ENCODE measurements around the gene ADK.
"Not testable (repeated sequence)": the region's sequence is repeated elsewhere in the genome, so short reads cannot be mapped to it uniquely, and the experiment has no call there.

Gene ADK

DNA sequence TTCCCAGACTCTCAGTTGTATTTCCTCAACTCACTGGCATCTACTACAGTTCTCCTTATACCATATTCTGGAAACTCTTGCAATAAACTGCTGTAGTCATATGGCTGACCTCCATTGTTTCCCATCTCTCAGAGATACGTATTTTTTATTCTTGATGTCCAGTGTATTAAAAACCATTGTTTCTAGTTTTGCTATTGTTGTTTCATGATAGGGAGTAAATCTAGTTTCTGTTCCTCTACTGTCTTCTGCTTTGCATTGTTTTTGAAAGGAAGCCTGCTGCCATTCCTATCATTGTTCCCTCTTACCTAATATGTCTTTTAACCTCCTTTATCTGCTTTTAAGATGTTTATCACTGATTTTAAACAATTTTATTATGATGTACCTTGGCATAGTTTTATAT, 255.0 kb downstream of the ADK start:
- in situ Hi-C loops (cut with MboI; ENCODE audit: low sequenced_read_pairs) = no loop called here

DNA sequence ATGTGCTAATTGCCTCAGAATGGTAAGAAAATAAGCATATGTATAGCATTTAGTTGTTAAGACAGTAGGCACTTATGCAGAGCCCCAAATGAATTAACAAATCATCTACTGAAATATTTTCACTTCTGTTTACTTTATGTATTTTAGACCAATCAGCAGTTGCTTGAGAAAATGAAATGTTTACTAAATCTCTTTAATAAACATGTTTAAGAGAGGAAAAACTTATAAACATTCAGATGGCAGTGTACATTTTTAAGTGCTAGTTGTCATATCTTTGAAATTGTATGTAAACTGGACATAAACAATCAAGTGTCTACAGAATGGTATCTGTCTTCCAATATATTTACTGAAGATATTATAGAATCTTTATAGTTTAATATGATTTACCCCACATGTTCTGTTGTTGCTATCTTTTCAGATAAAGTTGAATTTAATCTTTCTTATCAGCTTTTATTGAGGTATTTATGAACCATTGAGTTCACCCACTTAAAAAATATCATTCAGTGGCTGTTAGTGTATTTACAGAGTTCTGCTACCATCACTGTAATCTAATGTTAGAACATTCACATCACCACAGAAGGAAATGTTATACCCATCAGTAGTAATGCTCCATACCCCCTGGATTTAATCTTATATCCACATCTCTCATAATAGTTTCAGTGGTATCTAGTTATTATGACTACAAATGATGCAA, 264.3 kb downstream of the ADK start:
- in situ Hi-C loops (cut with MboI; ENCODE audit: low sequenced_read_pairs) = no loop called here

DNA sequence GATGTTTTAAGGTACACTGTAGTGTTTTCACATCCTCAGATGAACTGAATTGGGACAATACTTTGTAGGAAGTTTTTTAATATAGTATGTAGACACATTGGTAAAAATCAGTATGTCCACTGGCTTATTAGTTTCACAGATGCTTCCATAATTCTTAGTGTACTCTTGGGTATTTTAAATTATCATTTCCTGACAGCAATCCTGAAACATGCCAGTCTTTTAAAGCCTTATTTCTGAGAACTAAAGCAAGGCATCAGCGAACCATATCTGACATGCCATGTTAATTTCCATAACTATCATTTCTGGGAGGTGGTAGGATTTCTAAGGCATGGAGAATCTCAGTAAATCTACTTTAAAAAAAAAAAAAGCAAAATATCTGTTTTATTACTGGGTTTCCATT, 266.4 kb downstream of the ADK start:
- in situ Hi-C loops (cut with MboI; ENCODE audit: low sequenced_read_pairs) = no loop called here

- in situ Hi-C loops (cut with MboI; ENCODE audit: low sequenced_read_pairs) = no loop called here
Measured at GRCh38 chr10:74418285-74418872, 267.4 kb downstream of the ADK start.

GRCh38 chr10:74419491-74419951, 268.5 kb downstream of the ADK start:
- in situ Hi-C loops (cut with MboI; ENCODE audit: low sequenced_read_pairs) = no loop called here

GRCh38 chr10:74419958-74420375, 268.9 kb downstream of the ADK start:
- in situ Hi-C loops (cut with MboI; ENCODE audit: low sequenced_read_pairs) = no loop called here

DNA sequence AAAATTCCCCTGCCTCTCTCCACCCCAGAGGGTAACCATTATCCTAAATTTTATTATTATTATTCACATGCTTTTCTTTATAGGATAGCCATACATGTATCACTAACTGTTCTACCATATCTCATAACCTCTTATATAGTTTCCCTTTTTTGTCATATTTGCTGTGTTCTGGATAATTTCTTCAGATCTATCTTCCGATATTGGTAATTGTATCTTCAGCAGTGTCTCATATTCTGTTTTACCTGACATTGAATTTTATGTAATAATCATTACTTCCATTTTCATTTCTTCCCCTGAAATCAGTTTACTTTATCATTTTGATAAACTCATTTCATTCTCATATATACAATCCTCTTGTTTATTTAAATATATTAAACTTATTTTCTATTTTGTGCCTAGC, 273.5 kb downstream of the ADK start:
- in situ Hi-C loops (cut with MboI; ENCODE audit: low sequenced_read_pairs) = no loop called here

- in situ Hi-C loops (cut with MboI; ENCODE audit: low sequenced_read_pairs) = no loop called here
Measured at GRCh38 chr10:74425456-74426001, 274.5 kb downstream of the ADK start.

- in situ Hi-C loops (cut with MboI; ENCODE audit: low sequenced_read_pairs) = no loop called here
Measured at GRCh38 chr10:74431816-74432215, 280.8 kb downstream of the ADK start.

- in situ Hi-C loops (cut with MboI; ENCODE audit: low sequenced_read_pairs) = no loop called here
Measured at GRCh38 chr10:74432841-74433594, 282.0 kb downstream of the ADK start.

GRCh38 chr10:74433595-74433956, 282.6 kb downstream of the ADK start:
- in situ Hi-C loops (cut with MboI; ENCODE audit: low sequenced_read_pairs) = no loop called here

DNA sequence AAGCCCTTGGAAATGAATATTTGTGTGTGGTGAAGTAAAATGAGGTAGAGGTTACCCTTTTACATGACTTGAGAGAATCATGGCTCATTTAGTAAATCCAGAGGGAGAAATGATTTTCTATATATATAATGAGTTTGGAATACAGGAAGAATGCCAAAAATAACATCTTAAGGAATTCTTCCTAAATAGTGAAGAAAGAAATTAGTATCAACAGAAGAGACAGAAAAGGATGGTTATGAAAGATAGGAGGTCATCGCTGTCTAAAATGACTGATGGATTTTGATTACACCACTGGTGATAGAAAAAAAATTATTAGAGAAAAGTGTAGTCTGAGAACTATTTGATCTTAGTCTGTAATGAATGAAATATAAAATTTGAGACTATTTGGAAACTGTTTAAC, 283.0 kb downstream of the ADK start:
- in situ Hi-C loops (cut with MboI; ENCODE audit: low sequenced_read_pairs) = no loop called here

- in situ Hi-C loops (cut with MboI; ENCODE audit: low sequenced_read_pairs) = no loop called here
Measured at GRCh38 chr10:74434547-74434946, 283.5 kb downstream of the ADK start.

- in situ Hi-C loops (cut with MboI; ENCODE audit: low sequenced_read_pairs) = no loop called here
Measured at GRCh38 chr10:74436523-74437170, 285.6 kb downstream of the ADK start.

DNA sequence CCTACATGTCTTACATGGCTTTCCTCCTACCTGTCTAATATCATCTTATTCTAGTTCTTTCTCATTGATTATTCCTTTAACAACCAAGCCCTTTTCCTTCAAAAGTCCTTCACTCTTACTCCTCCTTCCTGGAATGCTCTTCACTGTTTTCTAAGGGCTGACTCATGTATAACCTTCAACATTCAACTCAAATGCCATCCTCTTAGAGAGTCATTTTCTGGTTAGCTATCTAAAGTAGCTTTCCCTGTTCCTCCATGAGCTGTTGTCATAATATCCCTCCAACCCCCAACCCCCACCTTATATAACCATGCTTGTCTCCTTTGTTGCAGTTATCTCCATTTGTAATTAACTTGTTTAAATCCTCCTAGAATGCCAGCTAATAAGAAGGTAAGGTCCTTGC, 286.8 kb downstream of the ADK start:
- in situ Hi-C loops (cut with MboI; ENCODE audit: low sequenced_read_pairs) = no loop called here

DNA sequence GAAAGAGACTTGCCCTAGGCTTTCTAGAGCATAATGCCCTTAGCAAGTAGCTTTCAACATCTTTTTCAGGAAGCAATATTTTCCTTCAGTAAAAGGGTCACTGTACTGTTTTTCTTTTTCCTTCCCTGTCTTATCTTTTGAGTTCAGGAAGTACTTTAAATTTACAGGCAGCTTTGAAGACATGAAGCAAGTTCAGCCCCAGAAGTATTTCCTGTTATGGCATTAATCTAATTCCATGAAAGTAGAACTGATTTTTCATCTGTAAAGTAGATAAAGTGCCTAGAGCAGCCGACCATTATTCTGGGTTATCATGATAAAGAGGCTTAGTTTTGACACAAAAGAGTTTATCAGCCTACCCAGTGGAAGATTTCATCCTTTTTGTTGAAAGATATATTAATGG, 288.2 kb downstream of the ADK start:
- in situ Hi-C loops (cut with MboI; ENCODE audit: low sequenced_read_pairs) = no loop called here

DNA sequence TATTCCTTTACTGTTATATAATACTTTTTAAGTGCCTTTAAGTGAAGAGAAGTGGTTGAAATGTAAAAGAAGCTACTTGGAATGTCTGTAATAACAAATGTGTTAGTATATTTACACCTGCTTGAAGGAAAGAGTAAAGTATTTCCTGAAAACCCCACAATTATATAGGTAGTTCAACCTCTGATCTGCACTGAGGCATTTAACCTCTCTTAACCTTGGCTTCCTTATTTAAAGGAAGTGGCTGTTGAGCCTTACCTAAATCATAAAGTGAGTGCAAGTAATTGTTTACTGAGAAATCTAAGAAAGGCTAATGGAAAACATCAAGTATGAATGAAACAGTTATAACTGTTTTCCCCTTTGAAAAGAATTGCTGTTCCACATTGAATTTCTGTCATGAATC, 294.5 kb downstream of the ADK start:
- in situ Hi-C loops (cut with MboI; ENCODE audit: low sequenced_read_pairs) = no loop called here

- in situ Hi-C loops (cut with MboI; ENCODE audit: low sequenced_read_pairs) = no loop called here
Measured at GRCh38 chr10:74450602-74451001, 299.6 kb downstream of the ADK start.

GRCh38 chr10:74451127-74451829, 300.3 kb downstream of the ADK start:
- in situ Hi-C loops (cut with MboI; ENCODE audit: low sequenced_read_pairs) = no loop called here

- in situ Hi-C loops (cut with MboI; ENCODE audit: low sequenced_read_pairs) = no loop called here
Measured at GRCh38 chr10:74453169-74453568, 302.1 kb downstream of the ADK start.

- in situ Hi-C loops (cut with MboI; ENCODE audit: low sequenced_read_pairs) = not testable (repeated sequence)
Measured at GRCh38 chr10:74457478-74457877, 306.5 kb downstream of the ADK start.

Data from HL-60/S4 treated with phorbol 12-myristate 13-acetate at 8.2 ng/mL for 4 days and 3 days (cell line).